ENCODE measurements around the gene RAB18. TPM values are rescaled to one million over a fixed set of nuclear protein-coding genes. Genes with fewer than 3 reads are reported as not detected.

Gene RAB18
- 68.1 TPM for total RNA-seq (2021; ENCODE audit: unreplicated experiment)
- polyA plus RNA-seq (2012), result 17.8 and 23.1 TPM in 2 replicates
- Bru-seq, nascent RNA, result percentile 91 among the genes with signal in this experiment
- percentile 92 among the genes with signal in this experiment for BruChase-seq, experiment 1, labeled RNA remaining after a 6-hour chase
- BruChase-seq, experiment 2, labeled RNA remaining after a 2-hour chase, result percentile 92 among the genes with signal in this experiment
- long read RNA-seq, full-length matches to known transcripts, result 75 of 90 reads
- long read RNA-seq, partial matches to known transcripts, result 3 of 90 reads
- long read RNA-seq, other reads (novel, unspliced or antisense), result 12 of 90 reads

DNA sequence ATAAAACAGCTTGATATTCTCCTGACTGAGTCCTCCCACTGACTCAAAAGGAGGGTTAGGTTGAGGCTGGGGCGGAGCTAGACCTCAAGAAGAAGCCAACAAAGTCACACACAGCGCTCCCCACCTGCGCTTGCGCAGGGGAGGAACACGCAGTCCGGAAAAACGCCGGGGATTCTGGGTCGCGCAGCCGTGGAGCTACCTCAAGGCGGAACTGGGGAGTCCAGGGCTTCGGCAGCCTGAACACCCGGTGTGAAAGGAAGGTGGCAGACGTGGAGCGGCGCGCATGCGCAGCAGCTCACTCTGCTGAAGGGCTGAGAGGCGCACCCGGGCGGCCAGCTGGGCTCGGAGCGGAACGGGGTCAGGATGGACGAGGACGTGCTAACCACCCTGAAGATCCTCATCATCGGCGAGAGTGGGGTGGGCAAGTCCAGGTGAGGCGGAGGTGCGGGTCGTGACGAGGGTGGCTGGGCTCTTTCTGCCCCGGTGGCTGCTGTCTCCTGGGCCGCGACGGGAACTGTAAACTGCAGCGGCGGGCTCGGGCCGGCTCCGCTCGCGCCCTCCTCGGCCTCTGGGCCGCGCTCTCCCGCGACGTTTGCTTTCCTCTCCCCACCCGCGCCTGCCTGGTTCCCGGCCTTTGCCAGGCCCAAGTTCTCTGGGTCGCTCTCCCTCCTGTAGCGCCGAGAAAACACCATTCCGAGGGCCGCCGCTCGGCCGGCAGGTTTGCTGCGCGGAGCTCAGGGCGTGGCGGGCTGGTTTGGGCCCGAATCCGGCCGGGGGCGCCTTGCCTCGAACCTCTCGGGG lies at the start of gene RAB18:
RAB18 (plus strand) TSS at position 298 of the 801 bp plus-strand sequence; CDS start at position 364, 66 bp downstream.
- Histone ChIP-seq H3K9me3 (ENCODE audit: control insufficient read depth in 1 of 2, insufficient read depth in 1 of 2, low read depth in 1 of 2, low read length in 2 of 2) (no peaks in the 10 kb centered on the region), H3K79me2 (ENCODE audit: insufficient read depth, low read length) (peaks cover 51% of the 10 kb centered on the region), H3K9me2 (ENCODE audit: insufficient read depth) (no peaks in the 10 kb centered on the region), H3K9ac (ENCODE audit: low read length) (peak within 1 kb of the TSS; percentile 78), H3K36me3 (ENCODE audit: control insufficient read depth in 1 of 2, insufficient read depth in 2 of 2, low read length in 2 of 2) (no peaks in the 10 kb centered on the region), H3K4me2 (ENCODE audit: low read length) (peak within 1 kb of the TSS; percentile 76), H3K27ac (ENCODE audit: low read depth, low read length) (peak within 1 kb of the TSS; percentile 54), H4K20me1 (ENCODE audit: insufficient read depth) (no peaks in the 10 kb centered on the region), H3K4me1 (ENCODE audit: control insufficient read depth in 1 of 2, insufficient read depth in 2 of 2, low read length in 2 of 2) (peaks cover 5 to 11% of the 10 kb centered on the region in 2 experiments; a peak in 3 of 4 replicates), H3K27me3 (ENCODE audit: insufficient read depth, low read length) (no peaks in the 10 kb centered on the region), H3K4me3 (replicated peaks in 1 of 2; ENCODE audit: low read depth in 1 of 2, low read length in 2 of 2) (peak within 1 kb of the TSS; percentile 81 to 94), H2AFZ (ENCODE audit: low read depth, low read length, poor library complexity, severe bottlenecking) (peak within 1 kb of the TSS; percentile 84)
- TSS peak; percentile 60 for BruUV-seq (replicated peaks)
- POLR2A ChIA-PET, result interaction anchor here (0.9 to 1.4 kb wide), 6 partner anchors 19 to 350 kb away, joined by 3 to 4 read pairs (median 3); partner anchors contain the start of gene YME1L1
- CTCF ChIA-PET, result interaction anchor here (1.0 to 1.6 kb wide), 4 partner anchors 21 to 889 kb away, joined by 3 to 4 read pairs (median 3); no protein-coding TSS in a partner anchor
- RAD21 ChIA-PET (ENCODE audit: low non-redundant PET in 1 of 2, low total read pairs in 2 of 2, uncharacterized antibody in 2 of 2, unreplicated experiment in 2 of 2), result interaction anchor here in 1 of 2 experiments (0.9 kb wide), 1 partner anchor 738 kb away, joined by 3 read pairs; no protein-coding TSS in a partner anchor
- DNase-seq (ENCODE audit: low read depth, low spot score), result peak; percentile 96
- ATAC-seq, result peak; percentile 99
- intact Hi-C loops (cut with micrococcal nuclease), result no loop called here
- TF ChIP-seq ELF1 (IDR thresholded peaks at IDR 0.05; ENCODE audit: borderline replicate concordance, low read depth) (peak; percentile 83), JUND (IDR thresholded peaks at IDR 0.05) (no peak), EZH2 (IDR thresholded peaks at IDR 0.05) (no peak), RAD21 (IDR thresholded peaks at IDR 0.05; ENCODE audit: low read depth) (no peak), YY1 (IDR thresholded peaks at IDR 0.05; ENCODE audit: extremely low read depth, insufficient replicate concordance, low read depth, low read length) (peak; percentile 82), CEBPB (IDR thresholded peaks at IDR 0.05; ENCODE audit: low read depth) (no peak), SP1 (IDR thresholded peaks at IDR 0.05; ENCODE audit: low read depth) (peak; percentile 69; the same call in 1 of the 2 replicates), POLR2AphosphoS5 (IDR thresholded peaks at IDR 0.05; ENCODE audit: low read depth, low read length) (peak; percentile 90), EZH2phosphoT487 (IDR thresholded peaks at IDR 0.05; ENCODE audit: borderline replicate concordance) (no peak), SIN3A (IDR thresholded peaks at IDR 0.05; ENCODE audit: low read depth) (peak; percentile 65; the same call in 1 of the 2 replicates), TCF7L2 (IDR thresholded peaks at IDR 0.05; ENCODE audit: borderline replicate concordance, extremely low read depth, insufficient read depth, insufficient read length) (no peak), ZNF274 (IDR thresholded peaks at IDR 0.05; ENCODE audit: low read depth, low read length) (no peak)
- TF ChIP-seq, protein P1, sequence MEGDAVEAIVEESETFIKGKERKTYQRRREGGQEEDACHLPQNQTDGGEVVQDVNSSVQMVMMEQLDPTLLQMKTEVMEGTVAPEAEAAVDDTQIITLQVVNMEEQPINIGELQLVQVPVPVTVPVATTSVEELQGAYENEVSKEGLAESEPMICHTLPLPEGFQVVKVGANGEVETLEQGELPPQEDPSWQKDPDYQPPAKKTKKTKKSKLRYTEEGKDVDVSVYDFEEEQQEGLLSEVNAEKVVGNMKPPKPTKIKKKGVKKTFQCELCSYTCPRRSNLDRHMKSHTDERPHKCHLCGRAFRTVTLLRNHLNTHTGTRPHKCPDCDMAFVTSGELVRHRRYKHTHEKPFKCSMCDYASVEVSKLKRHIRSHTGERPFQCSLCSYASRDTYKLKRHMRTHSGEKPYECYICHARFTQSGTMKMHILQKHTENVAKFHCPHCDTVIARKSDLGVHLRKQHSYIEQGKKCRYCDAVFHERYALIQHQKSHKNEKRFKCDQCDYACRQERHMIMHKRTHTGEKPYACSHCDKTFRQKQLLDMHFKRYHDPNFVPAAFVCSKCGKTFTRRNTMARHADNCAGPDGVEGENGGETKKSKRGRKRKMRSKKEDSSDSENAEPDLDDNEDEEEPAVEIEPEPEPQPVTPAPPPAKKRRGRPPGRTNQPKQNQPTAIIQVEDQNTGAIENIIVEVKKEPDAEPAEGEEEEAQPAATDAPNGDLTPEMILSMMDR (IDR thresholded peaks at IDR 0.05 in 2 of 3, conservative IDR thresholded peaks at IDR 0.05 in 1 of 3; ENCODE audit: borderline replicate concordance in 1 of 3, insufficient read depth in 1 of 3, low read depth in 2 of 3, low read length in 2 of 3), result no peak
- TF ChIP-seq, protein P2, sequence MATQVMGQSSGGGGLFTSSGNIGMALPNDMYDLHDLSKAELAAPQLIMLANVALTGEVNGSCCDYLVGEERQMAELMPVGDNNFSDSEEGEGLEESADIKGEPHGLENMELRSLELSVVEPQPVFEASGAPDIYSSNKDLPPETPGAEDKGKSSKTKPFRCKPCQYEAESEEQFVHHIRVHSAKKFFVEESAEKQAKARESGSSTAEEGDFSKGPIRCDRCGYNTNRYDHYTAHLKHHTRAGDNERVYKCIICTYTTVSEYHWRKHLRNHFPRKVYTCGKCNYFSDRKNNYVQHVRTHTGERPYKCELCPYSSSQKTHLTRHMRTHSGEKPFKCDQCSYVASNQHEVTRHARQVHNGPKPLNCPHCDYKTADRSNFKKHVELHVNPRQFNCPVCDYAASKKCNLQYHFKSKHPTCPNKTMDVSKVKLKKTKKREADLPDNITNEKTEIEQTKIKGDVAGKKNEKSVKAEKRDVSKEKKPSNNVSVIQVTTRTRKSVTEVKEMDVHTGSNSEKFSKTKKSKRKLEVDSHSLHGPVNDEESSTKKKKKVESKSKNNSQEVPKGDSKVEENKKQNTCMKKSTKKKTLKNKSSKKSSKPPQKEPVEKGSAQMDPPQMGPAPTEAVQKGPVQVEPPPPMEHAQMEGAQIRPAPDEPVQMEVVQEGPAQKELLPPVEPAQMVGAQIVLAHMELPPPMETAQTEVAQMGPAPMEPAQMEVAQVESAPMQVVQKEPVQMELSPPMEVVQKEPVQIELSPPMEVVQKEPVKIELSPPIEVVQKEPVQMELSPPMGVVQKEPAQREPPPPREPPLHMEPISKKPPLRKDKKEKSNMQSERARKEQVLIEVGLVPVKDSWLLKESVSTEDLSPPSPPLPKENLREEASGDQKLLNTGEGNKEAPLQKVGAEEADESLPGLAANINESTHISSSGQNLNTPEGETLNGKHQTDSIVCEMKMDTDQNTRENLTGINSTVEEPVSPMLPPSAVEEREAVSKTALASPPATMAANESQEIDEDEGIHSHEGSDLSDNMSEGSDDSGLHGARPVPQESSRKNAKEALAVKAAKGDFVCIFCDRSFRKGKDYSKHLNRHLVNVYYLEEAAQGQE (IDR thresholded peaks at IDR 0.05; ENCODE audit: low read depth), result no peak
- TF ChIP-seq, protein P3, sequence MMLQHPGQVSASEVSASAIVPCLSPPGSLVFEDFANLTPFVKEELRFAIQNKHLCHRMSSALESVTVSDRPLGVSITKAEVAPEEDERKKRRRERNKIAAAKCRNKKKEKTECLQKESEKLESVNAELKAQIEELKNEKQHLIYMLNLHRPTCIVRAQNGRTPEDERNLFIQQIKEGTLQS (IDR thresholded peaks at IDR 0.05), result no peak

All from HCT116 (cell line).